Epidermal melanocyte (primary cell): Measurements from ENCODE around the gene ZNF32.
"Not testable (repeated sequence)": the region's sequence is repeated elsewhere in the genome, so short reads cannot be mapped to it uniquely, and the experiment has no call there.

Experiments
- DNase-seq: peaks from one replicate; pipeline ENCODE4 v3.0.0; 2011; ENCODE audit warnings: low spot score; ENCODE audit not compliant: insufficient read length

Gene ZNF32

GRCh38 chr10:43628956-43629355 is 19.7 kb downstream of the ZNF32 start:
- no peak for DNase-seq

- DNase-seq, result no peak
Observed at GRCh38 chr10:43627942-43628341, 20.7 kb downstream of the ZNF32 start.

GRCh38 chr10:43623351-43623750 is 25.3 kb downstream of the ZNF32 start:
- no peak for DNase-seq

GRCh38 chr10:43622038-43622437 is 26.6 kb downstream of the ZNF32 start:
- no peak for DNase-seq

GRCh38 chr10:43619368-43619767 is 29.3 kb downstream of the ZNF32 start:
- no peak for DNase-seq

GRCh38 chr10:43616697-43617370 is 31.8 kb downstream of the ZNF32 start:
- DNase-seq, result no peak

GRCh38 chr10:43610636-43611035 is 38.0 kb downstream of the ZNF32 start:
- DNase-seq, result no peak

GRCh38 chr10:43607199-43607573 is 41.5 kb downstream of the ZNF32 start:
- DNase-seq, result no peak

- peak; percentile 78 for DNase-seq
Observed at GRCh38 chr10:43606323-43607198, 42.1 kb downstream of the ZNF32 start, which contains the start of gene ZNF485. ZNF485 (plus strand) TSS chr10:43606438; CDS start chr10:43607051, 613 bp downstream.

- DNase-seq, result no peak
Observed at GRCh38 chr10:43605850-43606322, 42.8 kb downstream of the ZNF32 start.

- DNase-seq, result not testable (repeated sequence)
Observed at GRCh38 chr10:43601576-43601975, 47.1 kb downstream of the ZNF32 start.

GRCh38 chr10:43599333-43599732 is 49.3 kb downstream of the ZNF32 start:
- DNase-seq, result no peak

- DNase-seq, result no peak
Observed at GRCh38 chr10:43598446-43598845, 50.2 kb downstream of the ZNF32 start.

GRCh38 chr10:43596546-43596945 is 52.1 kb downstream of the ZNF32 start:
- DNase-seq, result no peak

GRCh38 chr10:43595739-43596298 is 52.9 kb downstream of the ZNF32 start:
- DNase-seq, result no peak

- no peak for DNase-seq
Observed at GRCh38 chr10:43594944-43595589, 53.6 kb downstream of the ZNF32 start.
